ENCODE results near the gene KRTAP5-11.
A peak's percentile ranks its signal among the peaks of the same experiment; 100 is the strongest.
"Not testable (repeated sequence)": the region's sequence is repeated elsewhere in the genome, so short reads cannot be mapped to it uniquely, and the experiment has no call there.

Gene KRTAP5-11

DNA sequence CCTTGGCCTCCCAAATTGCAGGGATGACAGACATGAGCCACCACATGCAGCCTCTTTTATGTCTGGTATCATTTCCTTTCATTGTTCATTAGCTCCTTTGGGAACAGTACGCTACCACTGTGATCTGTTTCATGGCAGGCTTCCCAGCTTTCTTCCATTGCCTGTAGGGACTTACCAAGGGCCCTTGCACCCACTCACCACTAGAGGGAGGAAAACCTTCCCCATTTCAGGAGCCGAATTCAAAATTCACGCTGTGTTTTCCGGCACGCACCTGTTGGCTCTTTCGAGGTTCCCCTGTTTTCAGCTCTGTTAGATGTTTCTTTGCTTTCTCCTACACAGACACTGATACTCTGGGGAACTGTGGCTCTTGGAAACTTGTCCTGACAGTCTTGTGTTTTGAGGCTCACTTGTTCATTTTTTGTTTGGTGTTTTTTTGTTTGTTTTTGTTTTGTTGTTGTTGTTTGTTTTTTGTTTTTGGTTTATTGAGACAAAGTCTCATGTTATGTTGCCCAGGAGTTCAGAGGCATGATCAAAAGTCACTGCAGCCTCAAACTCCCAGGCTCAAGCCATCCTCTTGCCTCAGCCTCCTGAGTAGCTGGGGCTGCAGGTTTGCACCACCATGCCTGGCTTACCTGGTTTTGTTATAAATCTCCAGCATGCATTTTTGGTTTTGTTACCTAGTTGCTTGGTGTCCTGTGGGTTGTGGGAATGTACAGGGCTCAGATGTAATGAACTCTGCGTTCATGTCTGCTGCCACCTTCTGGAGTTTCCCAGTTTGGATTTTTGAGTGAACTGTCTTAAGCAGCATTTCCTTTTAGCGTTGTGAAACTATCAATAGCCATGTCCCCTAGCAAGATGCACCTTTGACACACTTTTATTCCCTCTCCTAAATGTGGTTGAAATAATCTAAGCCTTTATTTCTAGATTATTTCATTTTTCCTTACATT is 2.3 kb downstream of the KRTAP5-11 start:
- DNase-seq, result peak; percentile 41 to 63 (median 47)

DNA sequence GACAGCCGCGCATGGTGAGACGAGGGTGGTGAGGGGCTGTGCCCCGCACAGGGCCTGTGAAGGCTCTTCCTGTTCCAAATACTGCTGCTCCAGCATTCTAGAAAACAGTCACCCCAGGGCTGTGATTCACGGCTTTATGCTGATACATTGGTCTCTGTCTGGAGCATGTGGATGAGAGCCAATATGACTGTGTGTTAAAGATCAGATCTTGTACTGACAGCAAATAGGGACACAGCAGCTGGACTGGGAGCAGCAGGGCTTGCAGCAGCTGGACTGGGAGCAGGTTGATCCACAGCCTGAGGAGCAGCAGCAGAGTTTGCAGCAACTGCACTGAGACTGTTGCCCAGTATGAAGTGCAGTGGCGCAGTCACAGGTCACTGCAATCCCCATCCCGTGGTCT is 3.2 kb downstream of the KRTAP5-11 start:
- DNase-seq, result not testable (repeated sequence)

DNA sequence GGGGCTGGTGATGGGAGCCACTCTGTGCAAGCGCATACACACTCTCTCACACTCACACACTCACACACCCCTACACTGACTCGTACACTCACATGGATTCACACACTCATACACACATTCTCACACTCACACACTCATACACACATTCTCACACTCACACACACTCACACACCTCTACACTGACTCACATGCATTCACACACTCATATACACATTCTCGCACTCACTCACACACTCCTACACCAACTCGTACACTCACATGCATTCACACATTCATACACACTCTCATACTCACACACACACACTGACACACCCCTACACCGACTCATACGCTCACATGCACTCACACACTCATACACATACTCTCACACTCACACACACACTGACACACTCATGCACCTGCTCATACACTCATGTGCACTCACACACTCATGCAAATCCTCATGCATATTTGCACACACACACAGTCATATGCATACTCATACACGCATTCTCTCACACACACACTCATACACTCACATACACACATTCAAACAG is 5.1 kb downstream of the KRTAP5-11 start:
- DNase-seq, result no peak

DNA sequence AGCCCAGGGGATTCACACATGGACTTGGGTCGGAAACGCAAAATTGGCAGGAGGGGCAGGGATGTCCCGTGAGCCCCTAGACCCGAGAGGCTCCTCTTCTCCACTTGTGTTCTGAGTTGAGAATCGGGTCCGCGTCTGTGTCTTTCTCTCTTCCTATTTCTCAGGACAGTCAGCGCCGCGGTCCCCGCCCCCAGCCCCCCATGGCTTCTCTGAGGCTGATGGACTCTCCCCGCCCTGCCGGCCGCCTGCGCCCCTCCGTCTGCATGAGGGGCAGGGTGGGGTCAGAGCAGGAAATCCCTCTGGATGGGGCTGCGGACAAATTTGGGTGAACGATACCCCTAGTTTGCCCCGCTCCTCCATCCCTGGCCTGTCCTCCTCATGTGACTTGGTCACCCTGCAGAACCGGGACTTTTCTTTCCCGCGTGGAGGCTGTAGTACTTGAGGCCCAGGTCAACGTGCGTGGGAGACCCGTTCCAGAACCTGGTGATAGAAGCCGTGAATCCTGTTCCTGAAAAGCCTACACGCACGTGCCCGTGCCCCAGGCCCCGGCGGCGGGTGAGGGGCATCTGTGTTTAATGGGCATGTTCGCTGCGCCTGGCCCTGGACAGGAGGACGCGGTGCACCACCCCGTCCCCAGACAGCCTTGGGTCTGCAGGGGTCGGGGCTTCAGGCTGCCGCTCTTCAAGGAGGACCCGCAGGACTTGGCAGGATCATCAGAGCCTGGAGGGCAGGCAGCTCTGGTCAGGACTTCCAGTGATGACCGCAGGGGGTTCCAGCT is 5.8 kb downstream of the KRTAP5-11 start:
- not testable (repeated sequence) for DNase-seq

DNA sequence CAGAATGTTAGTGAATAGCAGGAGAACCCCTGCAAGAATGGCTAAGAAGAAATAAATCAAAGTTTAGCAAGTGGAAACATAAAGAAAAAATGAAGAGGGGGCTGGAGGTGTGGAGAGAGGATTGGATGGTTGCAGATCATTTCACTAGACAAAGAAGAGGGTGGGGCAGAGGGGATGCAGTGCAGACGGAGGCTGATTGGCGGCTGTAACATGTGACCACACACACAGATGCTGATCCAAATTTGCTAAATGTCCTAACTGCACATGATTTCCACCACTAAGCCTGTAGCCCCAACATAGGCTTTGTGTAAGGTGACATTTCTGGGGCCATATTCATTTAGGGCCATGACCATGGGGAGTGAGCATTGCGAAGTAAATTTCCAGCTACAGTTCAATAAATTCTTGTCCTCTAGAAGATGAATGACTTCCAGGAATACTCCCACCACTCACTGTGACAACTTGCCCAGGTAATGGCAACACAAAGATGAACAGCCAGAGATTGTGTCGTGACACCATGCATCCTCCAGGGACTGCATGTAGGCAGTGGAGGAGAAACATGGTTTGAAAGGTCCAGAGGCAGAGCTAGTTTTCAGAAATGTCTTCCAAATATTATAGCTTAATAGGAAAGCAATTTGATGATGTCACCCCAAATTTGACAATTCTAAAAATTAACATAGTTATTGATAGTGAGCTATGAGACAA is 6.8 kb downstream of the KRTAP5-11 start:
- no peak for DNase-seq

DNA sequence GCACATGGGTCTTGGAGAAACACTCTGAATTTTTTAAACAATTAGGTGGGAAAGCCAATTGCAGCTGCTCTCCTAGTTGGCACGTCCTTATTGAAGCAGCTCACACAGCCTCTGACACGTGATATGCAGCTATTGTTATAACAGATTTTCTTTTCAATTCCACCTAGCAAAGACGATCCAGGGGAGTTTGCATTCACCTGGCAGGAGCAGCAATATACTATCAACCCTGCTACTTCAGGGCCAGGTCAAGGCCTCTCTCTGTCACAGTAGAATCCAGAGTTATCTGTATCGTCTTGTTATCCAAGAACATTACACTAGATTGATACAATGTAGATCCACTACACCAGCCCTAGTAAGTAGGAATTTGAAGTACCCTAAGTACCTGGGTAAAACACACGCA is 8.3 kb downstream of the KRTAP5-11 start:
- DNase-seq, result no peak

DNA sequence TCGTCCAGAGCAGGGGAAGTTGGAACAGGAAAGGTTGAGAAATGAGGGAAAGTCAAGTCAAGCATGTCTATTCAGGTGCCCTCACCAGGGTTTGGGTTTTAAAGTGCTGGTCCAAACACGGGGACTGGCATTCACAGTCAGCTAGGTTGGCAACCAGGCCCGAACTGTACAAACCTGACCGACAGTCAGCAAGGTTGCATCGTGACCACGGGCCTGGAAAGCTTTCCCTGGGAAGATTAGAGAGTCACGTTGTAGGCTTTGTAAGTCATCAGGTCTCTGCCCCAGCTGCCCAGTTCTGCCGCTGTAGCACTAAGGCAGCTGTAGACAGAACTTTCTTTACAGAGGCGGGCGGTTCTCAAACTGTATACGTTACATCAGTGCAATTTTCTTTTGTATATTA is 9.9 kb downstream of the KRTAP5-11 start:
- DNase-seq, result no peak

DNA sequence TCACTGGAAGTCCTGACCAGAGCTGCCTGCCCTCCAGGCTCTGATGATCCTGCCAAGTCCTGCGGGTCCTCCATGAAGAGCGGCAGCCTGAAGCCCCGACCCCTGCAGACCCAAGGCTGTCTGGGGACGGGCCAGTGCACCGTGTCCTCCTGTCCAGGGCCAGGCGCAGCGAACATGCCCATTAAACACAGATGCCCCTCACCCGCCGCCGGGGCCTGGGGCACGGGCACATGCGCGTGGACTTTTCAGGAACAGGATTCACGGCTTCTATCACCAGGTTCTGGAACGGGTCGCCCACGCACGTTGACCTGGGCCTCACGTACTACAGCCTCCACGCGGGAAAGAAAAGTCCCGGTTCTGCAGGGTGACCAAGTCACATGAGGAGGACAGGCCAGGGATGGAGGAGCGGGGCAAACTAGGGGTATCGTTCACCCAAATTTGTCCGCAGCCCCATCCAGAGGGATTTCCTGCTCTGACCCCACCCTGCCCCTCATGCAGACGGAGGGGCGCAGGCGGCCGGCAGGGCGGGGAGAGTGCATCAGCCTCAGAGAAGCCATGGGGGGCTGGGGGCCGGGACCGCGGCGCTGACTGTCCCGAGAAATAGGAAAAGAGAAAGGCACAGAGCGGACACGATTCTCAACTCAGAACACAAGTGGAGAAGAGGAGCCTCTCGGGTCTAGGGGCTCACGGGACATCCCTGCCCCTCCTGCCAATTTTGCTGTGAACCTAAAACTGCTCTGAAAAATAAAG is 11.4 kb downstream of the KRTAP5-11 start:
- not testable (repeated sequence) for DNase-seq

DNA sequence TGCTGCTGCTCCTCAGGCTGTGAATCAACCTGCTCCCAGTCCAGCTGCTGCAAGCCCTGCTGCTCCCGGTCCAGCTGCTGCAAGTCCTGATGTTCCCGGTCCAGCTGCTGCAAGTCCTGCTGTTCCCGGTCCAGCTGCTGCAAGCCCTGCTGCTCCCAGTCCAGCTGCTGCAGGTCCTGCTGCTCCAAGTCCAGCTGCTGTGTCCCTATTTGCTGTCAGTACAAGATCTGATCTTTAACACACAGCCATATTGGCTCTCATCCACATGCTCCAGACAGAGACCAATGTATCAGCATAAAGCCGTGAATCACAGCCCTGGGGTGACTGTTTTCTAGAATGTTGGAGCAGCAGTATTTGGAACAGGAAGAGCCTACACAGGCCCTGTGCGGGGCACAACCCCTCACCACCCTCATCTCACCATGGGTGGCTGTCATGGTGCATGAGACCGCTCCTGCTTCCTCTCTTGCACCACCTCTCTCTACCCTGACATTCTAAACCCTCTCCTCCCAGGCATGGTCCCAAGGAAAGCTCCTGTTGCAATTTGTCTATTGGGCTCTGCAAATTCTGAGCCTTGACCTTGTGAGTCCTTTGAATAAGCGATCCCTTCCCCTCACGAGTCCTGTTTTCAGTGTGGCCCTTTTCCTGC is 13.8 kb downstream of the KRTAP5-11 start:
- DNase-seq, result no peak

DNA sequence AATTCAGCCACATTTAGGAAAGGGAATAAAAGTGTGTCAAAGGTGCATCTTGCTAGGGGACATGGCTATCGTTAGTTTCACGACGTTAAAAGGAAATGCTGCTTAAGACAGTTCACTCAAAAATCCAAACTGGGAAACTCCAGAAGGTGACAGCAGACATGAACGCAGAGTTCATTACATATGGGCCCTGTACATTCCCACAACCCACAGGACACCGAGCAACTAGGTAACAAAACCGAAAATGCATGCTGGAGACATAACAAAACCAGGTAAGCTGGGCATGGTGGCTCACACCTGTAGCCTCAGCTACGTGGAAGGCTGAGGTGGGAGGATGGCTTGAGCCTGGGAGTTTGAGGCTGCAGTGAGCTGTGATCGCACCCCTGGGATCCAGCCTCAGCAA is 15.0 kb downstream of the KRTAP5-11 start:
- DNase-seq, result not testable (repeated sequence)

DNA sequence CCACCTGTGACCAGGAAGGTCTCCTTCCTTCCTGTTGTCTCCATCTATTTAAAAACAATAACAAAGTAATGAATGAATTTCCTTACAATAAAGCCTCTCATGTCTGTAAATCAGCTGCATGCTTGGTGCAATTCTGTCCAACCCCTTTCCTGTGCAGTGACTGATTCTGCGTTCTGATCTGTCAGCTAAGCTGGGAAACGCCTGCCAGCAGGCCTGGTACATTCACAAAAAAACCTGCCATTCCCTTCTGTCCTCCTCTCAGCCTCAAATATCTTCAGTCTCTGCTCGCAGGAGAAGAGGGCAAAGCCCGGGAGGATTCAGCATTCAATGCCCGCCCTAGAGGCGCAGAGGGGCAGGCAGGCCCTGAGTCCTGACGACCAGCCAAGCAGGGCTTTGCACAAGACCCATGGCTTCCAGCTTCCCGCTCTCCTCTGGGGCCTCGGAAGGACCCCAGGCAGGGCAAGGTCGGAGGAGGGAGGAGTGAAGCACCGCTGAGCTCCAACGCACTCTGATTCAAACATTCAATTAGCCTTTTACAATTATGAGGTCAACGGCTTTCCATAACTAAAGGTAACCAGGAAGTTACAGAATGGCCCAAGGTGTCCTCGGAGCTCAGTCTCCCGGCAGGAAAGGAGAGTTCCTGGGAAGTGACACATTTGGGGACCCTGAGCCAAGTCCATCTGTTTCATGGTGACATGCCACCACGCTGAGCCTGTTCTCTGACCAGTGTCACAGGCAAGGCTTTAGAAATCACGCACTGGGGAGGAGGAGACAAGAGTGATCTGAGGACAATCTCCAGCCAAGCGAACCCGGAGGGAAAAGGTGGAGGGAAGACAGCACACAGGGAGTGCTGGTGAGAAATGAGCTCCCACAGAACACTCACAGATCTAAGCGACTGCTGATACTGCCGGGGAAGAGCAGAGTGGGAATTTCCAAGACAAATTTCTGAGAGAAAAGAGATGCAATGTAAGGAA is 15.8 kb downstream of the KRTAP5-11 start:
- not testable (repeated sequence) for DNase-seq

DNA sequence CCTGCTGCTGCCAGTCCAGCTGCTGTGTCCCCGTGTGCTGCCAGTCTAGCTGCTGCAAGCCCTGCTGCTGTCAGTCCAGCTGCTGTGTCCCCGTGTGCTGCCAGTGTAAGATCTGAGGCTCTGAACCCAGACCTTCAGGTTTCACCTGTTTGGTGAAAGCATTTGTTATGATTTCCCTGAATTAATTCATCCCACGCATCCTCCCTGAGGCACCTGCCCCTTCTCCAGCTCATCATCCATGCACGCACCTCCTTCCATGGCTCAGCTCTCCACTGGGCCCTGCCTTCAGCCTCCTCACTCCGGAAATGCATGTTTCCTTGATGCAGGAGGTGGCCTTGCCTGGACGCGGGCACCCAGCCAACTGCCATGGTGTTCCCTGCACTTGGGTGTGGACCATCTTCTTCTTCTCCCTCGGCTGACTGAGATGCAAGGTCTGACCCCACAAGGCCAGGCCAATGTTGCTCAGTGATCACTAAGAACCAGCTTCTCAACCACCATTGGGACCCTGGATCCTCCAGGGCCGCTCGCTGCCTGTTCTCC is 16.5 kb downstream of the KRTAP5-11 start:
- no peak for DNase-seq

DNA sequence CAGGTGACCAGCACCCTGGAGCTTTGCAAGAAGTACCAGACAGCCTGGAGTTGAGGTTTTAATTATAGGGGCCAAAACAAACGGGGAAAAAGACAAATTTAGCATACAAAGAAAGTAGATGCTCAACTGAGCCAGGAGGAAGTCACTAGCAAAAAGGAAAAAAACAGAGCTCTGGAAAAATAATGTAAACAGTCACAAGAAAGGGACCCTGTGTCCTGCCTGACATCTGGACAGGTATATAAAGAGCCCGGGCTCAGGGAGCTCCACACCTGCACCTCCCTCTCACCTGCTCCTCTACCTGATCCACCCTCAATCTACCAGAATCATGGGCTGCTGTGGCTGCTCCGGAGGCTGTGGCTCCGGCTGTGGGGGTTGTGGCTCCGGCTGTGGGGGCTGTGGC is 17.4 kb downstream of the KRTAP5-11 start, which contains the start of gene KRTAP5-10:
TSS of gene KRTAP5-10 (plus strand) at position 301 of the 400 bp plus-strand sequence. CDS start at position 326, 25 bp downstream.
- no peak for DNase-seq

DNA sequence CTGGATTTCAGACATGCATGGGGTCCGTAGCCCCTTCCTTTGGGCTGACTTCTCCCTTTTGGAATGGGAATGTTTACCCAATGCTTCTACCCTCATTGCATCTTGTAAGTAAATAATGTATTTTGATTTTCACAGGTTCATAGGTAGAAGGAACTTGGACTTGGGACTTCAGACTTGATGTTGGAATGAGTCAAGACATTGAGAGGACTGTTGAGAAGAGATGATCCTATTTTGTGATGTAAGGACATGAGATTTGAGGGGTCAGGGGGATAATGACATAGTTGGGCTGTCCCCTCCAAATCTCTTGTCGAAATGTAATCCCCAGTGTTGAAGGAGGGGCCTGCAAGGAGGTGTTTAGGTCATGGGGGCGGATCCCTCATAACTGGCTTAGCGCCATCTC is 18.2 kb downstream of the KRTAP5-11 start:
- no peak for DNase-seq

DNA sequence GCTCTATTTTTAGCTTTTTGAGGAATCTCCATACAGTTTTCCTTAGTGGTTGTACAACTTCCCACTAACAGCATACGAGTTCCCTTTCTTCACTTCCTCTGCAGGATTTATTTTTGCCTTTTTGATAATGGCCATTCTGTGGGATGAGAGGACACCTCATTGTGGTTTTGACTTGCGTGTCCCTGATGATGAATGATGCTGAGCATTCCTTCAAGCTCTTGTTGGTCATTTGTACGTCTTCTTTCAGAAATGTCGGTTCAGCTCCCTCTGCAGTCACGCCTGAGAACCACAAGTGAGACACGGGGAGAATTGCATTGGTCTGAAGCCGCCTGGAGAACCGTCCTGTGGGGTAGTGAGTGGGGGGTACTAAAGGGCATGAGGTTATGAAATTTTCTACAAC is 19.3 kb downstream of the KRTAP5-11 start:
- DNase-seq, result peak; percentile 79 to 84 (median 84)

DNA sequence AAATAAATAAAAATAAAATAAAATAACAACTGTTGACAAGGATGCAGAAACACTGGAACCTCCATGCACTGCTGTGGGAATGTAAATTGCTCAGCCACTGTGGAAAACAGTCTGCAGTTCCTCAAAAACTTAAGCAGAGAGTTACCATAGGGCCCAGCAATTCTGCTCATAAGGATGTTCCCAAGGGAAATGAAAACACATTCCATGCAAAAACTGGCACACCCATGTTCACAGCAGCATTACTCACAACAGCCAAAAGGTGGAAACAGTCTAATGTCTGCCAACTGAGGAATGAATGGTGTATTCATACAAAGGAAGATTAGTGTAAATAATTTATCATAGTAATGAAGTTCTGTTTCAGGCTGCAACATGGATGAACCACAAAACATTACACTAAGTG is 20.6 kb downstream of the KRTAP5-11 start:
- DNase-seq, result no peak

DNA sequence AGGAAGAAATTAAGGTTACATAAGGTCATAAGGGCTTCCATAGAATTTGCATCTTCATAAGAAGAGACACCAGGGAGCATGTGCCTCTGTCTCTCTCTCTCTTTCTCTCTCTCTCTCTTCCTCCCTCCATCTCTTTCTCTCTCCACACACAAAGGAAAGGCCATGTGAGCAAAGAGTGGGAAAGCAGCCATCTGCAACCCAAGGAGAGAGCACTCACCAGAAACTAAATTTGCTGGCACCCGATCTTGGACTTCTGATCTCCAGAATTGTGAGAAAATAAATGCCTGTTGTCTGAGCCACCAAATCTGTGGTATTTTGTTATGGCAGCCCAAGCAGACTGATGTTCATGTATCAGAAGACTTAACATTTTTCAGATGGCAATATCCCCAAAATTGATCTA is 23.7 kb downstream of the KRTAP5-11 start:
- DNase-seq, result no peak

DNA sequence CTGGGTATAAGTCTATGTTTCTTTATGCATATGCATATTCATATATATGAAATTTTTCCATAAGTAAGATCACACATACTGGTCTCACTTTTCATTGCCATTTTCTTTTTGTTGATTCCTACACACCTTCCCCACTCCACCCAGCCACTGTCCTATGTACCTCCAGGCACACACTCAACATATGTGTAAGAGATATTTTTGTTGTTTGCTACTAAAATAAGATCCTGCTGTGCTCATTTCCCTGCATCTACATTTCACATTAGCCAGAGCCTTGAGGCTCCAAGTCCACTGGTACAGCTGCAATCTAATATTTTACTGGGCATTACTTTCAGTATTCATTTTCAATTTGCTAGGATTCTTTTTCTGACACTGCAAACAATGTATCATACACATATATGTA is 25.4 kb downstream of the KRTAP5-11 start:
- DNase-seq, result no peak

DNA sequence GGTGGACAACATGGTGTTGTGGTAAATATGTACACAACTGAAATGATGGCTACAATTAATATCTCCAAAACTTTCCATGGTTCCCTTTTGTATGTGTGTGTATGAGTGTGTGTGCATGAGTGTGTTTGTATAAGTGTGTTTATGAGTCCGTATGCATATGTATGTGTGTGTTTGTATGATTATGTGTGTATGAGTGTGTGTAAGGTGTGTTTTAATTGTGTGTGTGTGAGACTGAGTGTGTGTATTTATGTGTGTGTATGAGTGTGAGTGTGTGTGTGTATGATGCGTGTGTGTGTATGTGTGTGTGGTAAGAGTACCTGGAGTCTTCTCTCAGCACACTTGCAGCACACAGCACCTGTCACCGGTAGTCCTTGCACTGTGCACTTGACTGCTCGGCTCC is 26.7 kb downstream of the KRTAP5-11 start:
- DNase-seq, result no peak

DNA sequence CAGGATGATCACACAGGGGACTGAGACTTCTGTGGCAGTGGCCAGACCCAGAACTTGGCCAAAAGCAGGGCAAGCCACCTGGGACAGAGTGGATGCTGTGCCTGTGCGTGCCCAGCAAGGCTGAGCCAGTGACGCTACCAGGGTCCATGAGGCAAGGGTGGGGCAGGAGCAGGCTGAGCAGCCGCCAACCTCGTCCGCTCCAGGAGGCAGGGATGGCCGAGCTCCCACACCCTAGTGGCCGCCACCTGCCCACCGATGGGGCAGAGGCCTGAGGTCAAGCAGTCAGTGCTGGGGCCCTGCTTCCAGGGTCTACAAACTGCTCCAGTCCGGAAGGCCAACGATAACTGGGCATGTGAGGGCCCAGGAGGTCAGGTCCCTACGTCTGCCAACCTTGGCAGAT is 27.2 kb downstream of the KRTAP5-11 start:
- no peak for DNase-seq

Measured in suppressor macrophage treated with lipopolysaccharide for 1 hour (primary cell).